ENCODE results near the gene FITM1. TPM values are rescaled to one million over a fixed set of nuclear protein-coding genes. Genes with fewer than 3 reads are reported as not detected.

FITM1 gene
- total RNA-seq, 4 donors from 2014 or later, result 0.27 to 0.67 TPM; not detected in 2

GRCh38 chr14:24139272-24139934, 8.9 kb downstream of the FITM1 start:
- WGBS, 2 donors (ENCODE audit: low coverage in 1 of 2), result 80 to 100% methylated on average over 2 to 5 of the region's 9 CpGs
- Histone ChIP-seq H3K4me3 (peak overlapping the region in 1 of 2 donors; percentile 89), H3K27me3 (no peaks in the 10 kb centered on the region), H3K36me3 (peaks cover 0 to 28% of the 10 kb centered on the region in 2 donors), H3K4me1 (peaks cover 0 to 75% (median 29%) of the 10 kb centered on the region in 3 donors), H3K27ac (peak overlapping the region in 3 of 4 donors; percentile 34 to 94 (median 94)), H3K9me3 (no peaks in the 10 kb centered on the region)
- no peak for ATAC-seq
- TF ChIP-seq CTCF (IDR thresholded peaks at IDR 0.05), result no peak
- TF ChIP-seq POLR2AphosphoS5 (IDR thresholded peaks at IDR 0.05), result no peak
- no peak for TF ChIP-seq EP300 (IDR thresholded peaks at IDR 0.05)
- no peak for TF ChIP-seq POLR2A (IDR thresholded peaks at IDR 0.05)

DNA sequence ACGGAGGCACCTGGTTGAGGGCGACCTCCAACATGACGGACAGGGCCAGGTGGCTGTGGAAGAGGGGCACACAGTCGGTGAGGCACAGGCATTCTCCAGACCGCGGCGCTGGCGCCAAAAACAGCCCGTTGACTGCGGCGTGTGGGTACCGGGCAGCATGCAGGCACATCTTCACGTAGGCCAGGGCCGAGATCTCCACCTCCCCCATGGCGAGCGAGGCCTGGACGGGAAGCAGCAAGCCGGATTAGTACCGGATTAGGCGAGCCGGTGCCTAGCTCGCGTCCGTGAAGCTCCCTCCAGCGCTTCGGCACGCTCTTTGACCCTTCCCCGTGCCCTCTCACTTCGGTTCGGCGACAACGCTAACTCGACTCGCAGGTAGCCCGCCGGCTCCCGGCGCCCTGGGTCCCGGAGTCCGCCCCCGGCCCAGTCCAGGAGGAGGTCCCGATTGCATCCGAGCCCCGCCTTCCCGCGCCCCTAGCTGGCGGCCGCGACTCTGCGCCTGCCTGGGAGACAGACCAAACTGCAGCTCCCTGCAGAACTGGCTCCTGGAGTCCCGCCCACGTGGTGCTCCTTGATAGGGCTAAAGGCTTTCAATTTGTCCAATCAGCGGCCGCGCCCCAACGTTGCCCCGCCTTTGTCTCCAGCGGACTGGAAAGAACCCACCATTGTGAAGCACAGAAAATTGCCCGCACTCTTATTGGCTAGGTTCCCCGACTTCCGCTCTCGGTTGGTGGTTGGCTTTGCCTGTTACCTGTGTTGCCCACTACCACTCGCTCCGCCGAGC, 10.8 kb downstream of the FITM1 start, which contains the start of gene EMC9:
TSS of gene EMC9 (minus strand) at position 495 of the 784 bp plus-strand sequence. CDS start at position 208, 287 bp downstream.
- ATAC-seq, result peak; percentile 97
- H3K27ac ChIP-seq, result peak within 1 kb of the TSS; percentile 72 to 94 (median 94)
- no peaks in the 10 kb centered on the region for H3K9me3 ChIP-seq
- no peak for TF ChIP-seq EP300 (IDR thresholded peaks at IDR 0.05)
- peak; percentile 48 for TF ChIP-seq POLR2AphosphoS5 (IDR thresholded peaks at IDR 0.05)
- peak; percentile 68 to 78 for TF ChIP-seq POLR2A (IDR thresholded peaks at IDR 0.05)
- TF ChIP-seq CTCF (IDR thresholded peaks at IDR 0.05), result peak in 3 of 4 experiments; percentile 65 to 83 (median 73)
- H3K4me3 ChIP-seq, result peak within 1 kb of the TSS; percentile 41 to 89
- WGBS, 2 donors (ENCODE audit: low coverage in 1 of 2), result no CpG with 5 or more reads among the region's 65 CpGs
- H3K27me3 ChIP-seq, result no peaks in the 10 kb centered on the region
- H3K36me3 ChIP-seq, result peaks cover 0 to 28% of the 10 kb centered on the region in 2 donors
- H3K4me1 ChIP-seq, result peaks cover 0 to 86% (median 39%) of the 10 kb centered on the region in 3 donors

GRCh38 chr14:24143511-24143910, 13.1 kb downstream of the FITM1 start:
- H3K27ac ChIP-seq, result no peak overlapping the region
- no peak for TF ChIP-seq EP300 (IDR thresholded peaks at IDR 0.05)
- TF ChIP-seq POLR2AphosphoS5 (IDR thresholded peaks at IDR 0.05), result no peak
- no peak for TF ChIP-seq CTCF (IDR thresholded peaks at IDR 0.05)
- no peak for TF ChIP-seq POLR2A (IDR thresholded peaks at IDR 0.05)
- H3K27me3 ChIP-seq, result no peaks in the 10 kb centered on the region
- H3K4me1 ChIP-seq, result peaks cover 0 to 73% (median 34%) of the 10 kb centered on the region in 3 donors
- no CpG with 5 or more reads among the region's 2 CpGs for WGBS, 2 donors (ENCODE audit: low coverage in 1 of 2)
- peaks cover 0 to 14% of the 10 kb centered on the region in 2 donors for H3K36me3 ChIP-seq
- H3K4me3 ChIP-seq, result no peak overlapping the region
- no peaks in the 10 kb centered on the region for H3K9me3 ChIP-seq
- ATAC-seq, result no peak

DNA sequence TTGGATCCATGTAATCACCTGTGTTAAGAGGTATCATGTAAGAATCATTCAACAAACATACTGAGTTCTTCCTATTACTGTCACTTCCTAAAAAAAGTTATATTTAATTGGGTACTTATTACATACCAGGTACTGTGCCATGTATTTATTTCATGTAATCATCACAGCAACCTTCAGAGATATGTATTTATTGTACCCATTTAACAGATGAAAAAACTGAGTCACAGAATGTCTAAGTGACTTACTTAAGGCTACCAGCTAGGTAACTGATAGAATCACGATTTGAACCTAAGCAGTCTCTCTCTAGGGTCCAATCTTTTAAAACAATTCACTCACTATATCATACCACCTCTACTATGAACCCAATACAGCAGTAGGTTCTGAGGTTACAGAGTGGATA, 14.0 kb downstream of the FITM1 start:
- H3K9me3 ChIP-seq, result no peaks in the 10 kb centered on the region
- H3K27ac ChIP-seq, result peak overlapping the region in 1 of 4 donors; percentile 91
- no peak for ATAC-seq
- WGBS, 2 donors (ENCODE audit: low coverage in 1 of 2), result 80 to 100% methylated on average over 1 of the region's 1 CpG
- H3K27me3 ChIP-seq, result no peaks in the 10 kb centered on the region
- peaks cover 0 to 73% (median 33%) of the 10 kb centered on the region in 3 donors for H3K4me1 ChIP-seq
- H3K4me3 ChIP-seq, result no peak overlapping the region
- TF ChIP-seq CTCF (IDR thresholded peaks at IDR 0.05) (no peak), POLR2AphosphoS5 (IDR thresholded peaks at IDR 0.05) (no peak), POLR2A (IDR thresholded peaks at IDR 0.05) (no peak), EP300 (IDR thresholded peaks at IDR 0.05) (no peak)
- H3K36me3 ChIP-seq, result peaks cover 0 to 14% of the 10 kb centered on the region in 2 donors
